ENCODE measurements around the gene SLC22A23.

SLC22A23 gene

GRCh38 chr6:3269281-3269975, 187.4 kb downstream of the SLC22A23 start:
- DNase-seq (ENCODE audit: low read depth, low spot score): no peak

GRCh38 chr6:3268680-3269079, 188.2 kb downstream of the SLC22A23 start:
- DNase-seq (ENCODE audit: low read depth, low spot score): no peak

GRCh38 chr6:3267162-3267561, 189.7 kb downstream of the SLC22A23 start:
- no peak for DNase-seq (ENCODE audit: low read depth, low spot score)

GRCh38 chr6:3266170-3266569, 190.7 kb downstream of the SLC22A23 start:
- no peak for DNase-seq (ENCODE audit: low read depth, low spot score)

GRCh38 chr6:3265671-3266070, 191.2 kb downstream of the SLC22A23 start:
- no peak for DNase-seq (ENCODE audit: low read depth, low spot score)

- DNase-seq (ENCODE audit: low read depth, low spot score): no peak
Observed at GRCh38 chr6:3264356-3264755, 192.5 kb downstream of the SLC22A23 start.

GRCh38 chr6:3263096-3263495, 193.8 kb downstream of the SLC22A23 start:
- no peak for DNase-seq (ENCODE audit: low read depth, low spot score)

GRCh38 chr6:3261921-3262320, 194.9 kb downstream of the SLC22A23 start:
- no peak for DNase-seq (ENCODE audit: low read depth, low spot score)

GRCh38 chr6:3261518-3261820, 195.4 kb downstream of the SLC22A23 start:
- no peak for DNase-seq (ENCODE audit: low read depth, low spot score)

- no peak for DNase-seq (ENCODE audit: low read depth, low spot score)
Observed at GRCh38 chr6:3260772-3261517, 195.9 kb downstream of the SLC22A23 start.

GRCh38 chr6:3260296-3260695, 196.6 kb downstream of the SLC22A23 start:
- no peak for DNase-seq (ENCODE audit: low read depth, low spot score)

- DNase-seq (ENCODE audit: low read depth, low spot score): peak; percentile 57
Observed at GRCh38 chr6:3259491-3259958, 197.3 kb downstream of the SLC22A23 start.

GRCh38 chr6:3258720-3259490, 197.9 kb downstream of the SLC22A23 start, which contains the start of gene PSMG4:
Gene PSMG4, plus strand, starts transcription at chr6:3258947. Its CDS starts 76 bp downstream, at chr6:3259023.
- DNase-seq (ENCODE audit: low read depth, low spot score): peak; percentile 97

GRCh38 chr6:3258201-3258600, 198.6 kb downstream of the SLC22A23 start:
- no peak for DNase-seq (ENCODE audit: low read depth, low spot score)

GRCh38 chr6:3253597-3253961, 203.3 kb downstream of the SLC22A23 start:
- DNase-seq (ENCODE audit: low read depth, low spot score): no peak

- DNase-seq (ENCODE audit: low read depth, low spot score): no peak
Observed at GRCh38 chr6:3252861-3253596, 203.8 kb downstream of the SLC22A23 start.

- DNase-seq (ENCODE audit: low read depth, low spot score): no peak
Observed at GRCh38 chr6:3252369-3252768, 204.5 kb downstream of the SLC22A23 start.

- DNase-seq (ENCODE audit: low read depth, low spot score): peak; percentile 93
Observed at GRCh38 chr6:3251462-3252314, 205.2 kb downstream of the SLC22A23 start.

GRCh38 chr6:3250231-3250675, 206.6 kb downstream of the SLC22A23 start:
- peak; percentile 17 for DNase-seq (ENCODE audit: low read depth, low spot score)

- no peak for DNase-seq (ENCODE audit: low read depth, low spot score)
Observed at GRCh38 chr6:3249821-3250220, 207.0 kb downstream of the SLC22A23 start.

Measured in astrocyte of the hippocampus (primary cell).